Coronary artery (tissue), 2 donors: Measurements from ENCODE around the gene TBC1D17.
A peak's percentile ranks its signal among the peaks of the same experiment; 100 is the strongest.

Experiments used
- DNase-seq: peaks from one replicate; pipeline ENCODE4 v3.0.0-alpha.2; 2017; ENCODE audit warnings: low spot score
- H3K27ac ChIP-seq, 2 donors: fragments of 200-600 bp; sonication (generic); one replicate each; pipeline ENCODE4 v1.5.1; 2016 to 2019
- H3K4me3 ChIP-seq: fragments of 200-600 bp; sonication (generic); 2 replicates; pipeline ENCODE4 v1.5.1; 2016; ENCODE audit warnings: mild to moderate bottlenecking, moderate library complexity
- TF ChIP-seq, protein P1 (sequence below): fragments of 200-600 bp; sonication (generic); IDR thresholded peaks from one replicate; pipeline ENCODE4 v1.5.1; 2019; ENCODE audit warnings: antibody characterized with exemption

Gene TBC1D17

DNA sequence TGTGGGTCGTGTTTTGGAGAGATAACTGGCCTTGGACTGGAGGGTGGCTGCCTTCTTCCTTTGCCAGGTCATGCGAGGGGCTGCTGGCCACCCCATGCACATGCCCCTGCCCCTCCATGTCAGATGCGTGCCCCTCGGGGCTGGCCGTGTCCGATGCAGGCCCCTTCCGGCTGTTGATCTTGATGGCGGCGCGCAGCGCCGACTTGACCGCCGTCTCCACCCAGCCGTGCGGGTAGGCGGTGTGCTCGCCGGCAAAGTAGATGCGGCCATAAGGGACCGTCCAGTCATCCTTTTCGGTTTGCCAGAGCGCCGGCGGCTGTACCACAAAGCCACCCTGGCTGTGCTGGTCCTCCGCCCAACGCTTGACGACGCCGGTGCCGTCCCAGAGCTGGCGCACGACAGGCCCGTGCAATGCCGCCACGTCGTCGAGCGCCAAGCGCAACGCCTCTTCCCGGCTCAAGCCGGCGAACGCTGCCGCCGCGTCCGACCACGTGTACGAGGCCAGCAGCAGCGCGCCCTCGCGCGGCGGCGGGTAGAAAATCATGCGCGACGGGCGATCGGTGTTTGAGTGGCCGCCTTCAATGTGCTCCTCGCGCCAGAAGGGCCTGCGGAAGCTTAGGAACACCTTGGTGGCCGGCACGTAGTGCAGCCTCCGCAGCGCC, 12.3 kb downstream of the TBC1D17 start:
- DNase-seq, result no peak
- Histone ChIP-seq H3K27ac (no peak overlapping the region), H3K4me3 (peak overlapping the region; percentile 60)
- TF ChIP-seq, protein P1, sequence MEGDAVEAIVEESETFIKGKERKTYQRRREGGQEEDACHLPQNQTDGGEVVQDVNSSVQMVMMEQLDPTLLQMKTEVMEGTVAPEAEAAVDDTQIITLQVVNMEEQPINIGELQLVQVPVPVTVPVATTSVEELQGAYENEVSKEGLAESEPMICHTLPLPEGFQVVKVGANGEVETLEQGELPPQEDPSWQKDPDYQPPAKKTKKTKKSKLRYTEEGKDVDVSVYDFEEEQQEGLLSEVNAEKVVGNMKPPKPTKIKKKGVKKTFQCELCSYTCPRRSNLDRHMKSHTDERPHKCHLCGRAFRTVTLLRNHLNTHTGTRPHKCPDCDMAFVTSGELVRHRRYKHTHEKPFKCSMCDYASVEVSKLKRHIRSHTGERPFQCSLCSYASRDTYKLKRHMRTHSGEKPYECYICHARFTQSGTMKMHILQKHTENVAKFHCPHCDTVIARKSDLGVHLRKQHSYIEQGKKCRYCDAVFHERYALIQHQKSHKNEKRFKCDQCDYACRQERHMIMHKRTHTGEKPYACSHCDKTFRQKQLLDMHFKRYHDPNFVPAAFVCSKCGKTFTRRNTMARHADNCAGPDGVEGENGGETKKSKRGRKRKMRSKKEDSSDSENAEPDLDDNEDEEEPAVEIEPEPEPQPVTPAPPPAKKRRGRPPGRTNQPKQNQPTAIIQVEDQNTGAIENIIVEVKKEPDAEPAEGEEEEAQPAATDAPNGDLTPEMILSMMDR, result peak; percentile 55

DNA sequence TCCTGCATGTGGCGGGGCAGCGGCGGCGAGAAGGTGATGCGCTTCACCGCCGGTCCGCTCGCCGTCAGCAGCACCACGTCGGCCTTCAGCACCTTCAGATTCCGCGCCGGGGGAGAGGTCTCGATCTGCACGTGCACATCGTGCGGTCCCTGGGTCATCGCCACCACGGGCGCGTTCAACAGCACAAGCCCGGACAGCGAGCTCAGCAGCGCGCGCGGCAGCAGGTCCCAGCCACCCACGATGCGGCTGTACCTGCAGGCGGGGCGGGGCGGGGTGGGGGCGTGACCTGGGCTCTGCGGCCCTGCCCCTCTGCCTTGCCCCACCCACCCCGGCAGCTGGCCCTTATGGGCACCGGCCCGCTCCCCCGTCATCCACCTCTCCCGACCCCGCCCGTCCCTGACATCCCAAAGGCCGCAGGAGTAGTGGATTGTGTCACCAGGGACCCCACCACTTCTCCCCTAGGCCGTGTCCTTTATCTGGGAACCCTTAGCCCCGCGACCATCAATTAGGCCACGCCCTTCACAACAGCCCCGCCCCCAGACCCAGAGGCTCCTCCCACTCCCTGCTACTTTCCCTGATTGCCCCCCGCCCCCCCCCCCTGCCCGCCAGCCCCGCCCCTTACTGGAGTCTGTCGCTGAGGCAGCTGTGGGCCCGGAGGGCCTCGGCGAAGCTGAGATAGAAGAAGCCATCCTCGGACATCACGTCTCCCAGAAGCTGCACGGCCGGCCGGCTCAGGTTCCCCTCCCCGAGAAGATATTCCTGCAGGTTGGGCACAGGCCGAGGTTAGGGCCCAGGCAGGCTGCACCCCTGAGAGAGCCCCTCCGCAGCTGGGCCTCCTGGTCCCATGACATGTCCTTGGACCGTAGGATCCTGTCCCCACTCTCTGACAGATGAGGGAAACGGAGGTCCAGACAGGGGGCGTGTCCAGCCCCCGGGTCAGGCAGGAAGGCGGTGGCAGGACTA, 13.1 kb downstream of the TBC1D17 start:
- Histone ChIP-seq H3K27ac (no peak overlapping the region), H3K4me3 (peak overlapping the region; percentile 60)
- TF ChIP-seq, protein P1, result peak; percentile 17
- no peak for DNase-seq

DNA sequence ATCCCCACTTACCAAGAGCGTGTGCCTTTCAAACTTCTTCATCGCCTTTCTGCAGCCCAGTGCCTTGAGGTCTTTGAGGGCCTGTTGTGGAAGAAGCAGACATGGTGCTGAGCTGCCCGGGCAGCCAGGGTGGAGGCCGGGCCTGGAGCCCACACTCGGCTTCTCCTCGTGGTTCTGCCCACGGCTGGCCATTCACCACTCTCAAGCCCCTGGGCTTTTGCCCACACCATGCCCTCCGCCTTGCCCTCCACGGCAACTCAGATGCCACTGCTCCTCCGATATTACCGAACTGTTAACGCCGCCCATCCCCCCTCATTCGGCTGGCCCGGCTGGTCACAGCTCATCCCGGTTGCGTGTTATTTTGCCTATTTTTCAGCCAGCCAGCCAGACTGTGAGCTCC, 13.9 kb downstream of the TBC1D17 start:
- H3K27ac ChIP-seq, result no peak overlapping the region
- DNase-seq, result no peak
- TF ChIP-seq, protein P1, result no peak
- no peak overlapping the region for H3K4me3 ChIP-seq

DNA sequence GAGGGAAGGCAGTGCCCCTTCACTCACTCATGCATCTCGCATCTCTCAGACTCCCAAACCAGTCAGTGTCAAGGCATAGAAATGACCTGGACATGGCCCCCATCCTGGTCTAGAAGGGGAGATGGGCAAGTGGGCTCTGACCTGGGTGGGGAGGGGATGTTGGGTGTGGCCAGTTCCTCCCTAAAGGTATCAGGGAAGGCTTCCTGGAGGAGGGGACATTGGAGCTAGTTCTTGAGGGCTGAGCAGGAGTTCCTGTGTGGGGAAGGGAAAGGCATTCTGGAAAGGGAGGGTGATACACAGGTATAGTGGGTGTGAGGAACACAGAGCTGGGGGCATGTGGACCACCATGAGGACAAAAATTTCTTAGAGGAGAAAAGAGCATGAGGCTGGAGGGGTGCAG, 15.2 kb downstream of the TBC1D17 start:
- H3K27ac ChIP-seq, result no peak overlapping the region
- TF ChIP-seq, protein P1, result no peak
- no peak overlapping the region for H3K4me3 ChIP-seq
- no peak for DNase-seq

DNA sequence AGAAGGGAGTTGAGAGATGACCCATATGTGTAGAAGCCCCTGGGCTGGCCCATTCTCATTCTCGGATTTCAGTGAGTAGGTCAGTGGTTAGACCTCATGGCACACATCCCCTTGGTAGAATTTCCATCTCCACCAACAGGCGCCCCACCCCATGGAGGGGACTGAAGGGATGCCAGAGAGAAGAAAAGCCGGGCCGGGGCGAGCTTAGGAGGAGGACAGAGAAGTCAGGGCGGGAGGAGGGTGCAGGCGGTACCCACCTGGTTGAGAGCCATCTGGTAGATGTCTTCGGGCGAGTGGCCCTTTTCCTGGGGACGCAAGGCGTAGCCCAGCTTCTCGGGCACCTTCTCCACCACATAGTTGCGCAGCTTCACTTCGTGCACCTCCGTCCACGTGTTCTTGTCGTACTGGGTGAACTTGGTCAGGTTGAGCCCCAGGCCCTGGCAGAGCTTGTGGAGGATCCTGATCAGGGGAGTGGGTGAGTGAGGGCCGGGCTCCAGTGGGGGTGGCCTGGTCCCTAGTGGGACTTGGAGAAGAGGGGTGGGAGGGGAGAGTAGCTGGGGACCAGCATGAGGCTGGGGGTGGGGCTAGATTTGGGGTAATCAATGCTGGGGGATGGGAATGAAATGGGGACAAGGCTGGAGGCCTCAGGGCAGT, 16.6 kb downstream of the TBC1D17 start:
- Histone ChIP-seq H3K4me3 (no peak overlapping the region), H3K27ac (no peak overlapping the region)
- no peak for DNase-seq
- TF ChIP-seq, protein P1, result no peak

DNA sequence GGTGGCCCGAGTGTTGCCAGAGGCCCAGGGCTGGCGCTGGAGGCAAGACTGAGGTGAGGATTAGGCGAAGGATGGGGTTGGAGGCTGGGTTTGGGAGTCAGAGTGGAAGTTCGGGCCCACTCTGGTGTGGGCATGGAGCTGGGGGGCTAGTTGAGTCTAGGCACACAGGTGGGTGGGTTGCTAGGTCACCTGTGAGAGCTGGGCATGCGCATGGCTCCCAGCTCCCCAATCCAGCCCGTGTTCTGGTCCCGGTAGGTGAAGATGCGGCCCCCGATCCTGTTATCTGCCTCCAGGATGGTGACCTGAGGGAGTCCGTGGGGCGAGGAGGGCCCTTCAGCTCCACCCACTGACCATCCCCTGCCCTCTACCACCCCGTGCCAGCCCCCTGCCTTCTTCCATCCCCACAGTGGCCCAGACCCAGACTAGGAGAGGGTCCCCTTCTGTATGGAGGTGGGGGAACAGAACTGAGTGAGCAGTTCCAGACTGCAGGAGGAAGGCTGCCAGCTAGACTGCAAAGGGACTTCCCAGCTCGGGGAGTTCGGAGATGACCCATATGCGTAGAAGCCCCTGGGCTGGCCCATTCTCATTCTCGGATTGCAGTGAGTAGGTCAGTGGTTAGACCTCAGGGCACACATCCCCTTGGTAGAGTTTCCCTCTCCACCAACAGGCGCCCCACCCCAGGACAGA, 17.5 kb downstream of the TBC1D17 start:
- H3K4me3 ChIP-seq, result no peak overlapping the region
- no peak for DNase-seq
- no peak overlapping the region for H3K27ac ChIP-seq
- TF ChIP-seq, protein P1, result no peak
